SJCRH30 (cell line): ENCODE data around the gene USP25. TPM values are rescaled to one million over a fixed set of nuclear protein-coding genes. Genes with fewer than 3 reads are reported as not detected.

Experiments used
- DNase-seq, 2 experiments: peaks; one replicate each; pipeline ENCODE4 v3.0.0-alpha.2; 2015 to 2020
- H3K27ac ChIP-seq: fragments of 250-450 bp; sonication (Bioruptor Pico); 2 replicates; pipeline ENCODE4 v1.5.1; 2020; ENCODE audit warnings: mild to moderate bottlenecking, moderate library complexity
- H3K27me3 ChIP-seq: fragments of 250-450 bp; sonication (Bioruptor Pico); 2 replicates; pipeline ENCODE4 v1.5.1; 2020; ENCODE audit warnings: mild to moderate bottlenecking, moderate library complexity
- H3K36me3 ChIP-seq: fragments of 250-450 bp; sonication (Bioruptor Pico); 2 replicates; pipeline ENCODE4 v1.5.1; 2020; ENCODE audit warnings: mild to moderate bottlenecking, moderate library complexity
- H3K4me1 ChIP-seq: fragments of 250-450 bp; sonication (Bioruptor Pico); 2 replicates; pipeline ENCODE4 v1.5.1; 2020; ENCODE audit warnings: mild to moderate bottlenecking, moderate library complexity
- H3K4me3 ChIP-seq: fragments of 250-450 bp; sonication (Bioruptor Pico); 2 replicates; pipeline ENCODE4 v1.5.1; 2020; ENCODE audit warnings: mild to moderate bottlenecking, moderate library complexity
- H3K9me3 ChIP-seq: fragments of 250-450 bp; sonication (Bioruptor Pico); replicated peaks from 2 replicates; pipeline ENCODE4 v1.5.1; 2020; ENCODE audit warnings: mild to moderate bottlenecking, moderate library complexity
- total RNA-seq: library from RNA; depleted of rRNA; stranded (reverse); fragments of >200 nt; shearing (Covaris generic); gene quantifications from 2 replicates; pipeline ENCODE4 v1.2.3, GENCODE V29; 2014

USP25 gene
- total RNA-seq, 1 experiment from 2014 or later: 37.6 TPM

DNA sequence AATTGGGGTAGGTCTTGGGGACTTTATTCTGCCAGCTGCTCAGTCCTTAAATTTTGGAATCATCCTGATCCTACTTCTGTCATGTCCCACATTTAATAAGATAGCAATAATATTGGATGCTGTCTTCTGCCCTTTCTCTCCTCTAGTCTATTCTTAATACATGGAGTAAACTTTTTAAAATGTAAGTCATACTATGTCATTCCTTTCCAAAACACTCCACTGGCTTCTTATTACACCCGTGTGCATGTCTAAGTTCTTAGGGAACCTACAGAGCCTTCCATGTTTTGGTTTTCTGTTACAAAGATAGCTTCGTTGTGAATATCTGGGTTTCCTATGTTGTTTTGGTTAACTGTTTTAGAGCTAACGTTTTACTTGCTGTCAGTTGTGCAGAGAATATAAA, 35.1 kb downstream of the USP25 start:
- H3K4me1 ChIP-seq: peaks cover 8% of the 10 kb centered on the region; the same call in 1 of the 2 replicates
- peaks cover 9% of the 10 kb centered on the region; the same call in 1 of the 2 replicates for H3K36me3 ChIP-seq
- no peak for DNase-seq
- H3K27me3 ChIP-seq: no peaks in the 10 kb centered on the region
- no peak overlapping the region for H3K27ac ChIP-seq
- H3K4me3 ChIP-seq: no peak overlapping the region
- no peaks in the 10 kb centered on the region for H3K9me3 ChIP-seq

DNA sequence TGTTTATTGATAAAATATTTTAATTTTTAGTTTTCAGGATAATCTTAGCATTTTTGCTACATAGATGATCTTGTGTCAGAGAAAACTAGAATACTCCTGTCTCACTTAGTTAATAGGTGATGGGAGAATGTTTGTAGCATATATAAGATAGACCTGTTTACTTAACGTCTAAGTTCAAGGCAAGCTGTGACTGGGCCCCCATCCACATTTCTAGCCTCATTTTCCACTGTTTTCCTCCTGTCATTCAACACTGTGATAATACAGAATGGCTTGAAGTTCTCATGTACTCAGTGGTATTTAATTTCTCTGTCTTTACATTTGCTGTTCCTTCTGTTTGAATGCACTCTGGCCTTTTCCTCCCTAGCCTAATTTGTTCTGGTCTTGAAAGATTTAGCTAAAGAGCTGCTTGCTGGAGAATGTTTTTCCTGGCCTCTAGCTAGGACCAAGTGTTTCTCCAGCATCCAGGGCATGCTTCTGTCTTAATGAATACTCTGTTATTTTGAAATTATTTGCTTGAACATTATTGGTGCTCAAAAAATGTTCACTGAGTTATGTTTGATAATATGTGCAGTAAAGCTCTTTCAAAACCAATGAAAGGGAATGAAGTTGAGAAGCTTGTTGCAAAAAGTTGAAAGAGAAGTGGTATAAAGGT, 37.3 kb downstream of the USP25 start:
- Histone ChIP-seq H3K4me1 (no peaks in the 10 kb centered on the region), H3K27ac (no peak overlapping the region), H3K4me3 (no peak overlapping the region), H3K9me3 (no peaks in the 10 kb centered on the region), H3K27me3 (no peaks in the 10 kb centered on the region), H3K36me3 (peaks cover 13% of the 10 kb centered on the region; the same call in 1 of the 2 replicates)
- no peak for DNase-seq

DNA sequence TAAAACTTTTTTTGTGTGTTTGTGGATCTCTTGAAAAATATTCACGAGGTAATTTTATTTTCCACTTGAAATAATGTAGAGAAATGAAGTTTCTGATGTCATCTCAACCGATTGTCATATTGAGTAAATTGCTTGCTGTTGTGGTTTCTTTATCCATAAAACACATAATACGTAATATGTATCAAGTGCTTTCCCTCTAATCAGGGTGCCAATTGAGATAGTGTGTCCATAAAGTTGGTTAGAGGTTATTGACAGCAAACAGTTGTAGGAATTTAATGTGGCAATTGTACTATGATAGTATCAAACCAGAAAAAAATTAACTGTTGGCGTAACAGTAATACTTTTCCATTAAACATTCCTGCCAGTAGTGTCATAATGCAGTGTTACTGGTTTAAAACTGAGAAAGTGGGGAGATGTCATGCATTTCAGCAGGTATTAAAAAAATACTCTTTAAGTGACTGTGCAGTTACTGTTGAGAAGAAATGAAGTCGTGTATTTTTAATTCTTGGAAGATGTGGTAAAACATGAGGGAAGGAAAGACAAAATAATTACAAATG, 38.3 kb downstream of the USP25 start:
- H3K4me1 ChIP-seq: no peaks in the 10 kb centered on the region
- DNase-seq: no peak
- H3K36me3 ChIP-seq: peaks cover 18% of the 10 kb centered on the region; the same call in 1 of the 2 replicates
- no peak overlapping the region for H3K4me3 ChIP-seq
- H3K9me3 ChIP-seq: no peaks in the 10 kb centered on the region
- H3K27ac ChIP-seq: no peak overlapping the region
- no peaks in the 10 kb centered on the region for H3K27me3 ChIP-seq

DNA sequence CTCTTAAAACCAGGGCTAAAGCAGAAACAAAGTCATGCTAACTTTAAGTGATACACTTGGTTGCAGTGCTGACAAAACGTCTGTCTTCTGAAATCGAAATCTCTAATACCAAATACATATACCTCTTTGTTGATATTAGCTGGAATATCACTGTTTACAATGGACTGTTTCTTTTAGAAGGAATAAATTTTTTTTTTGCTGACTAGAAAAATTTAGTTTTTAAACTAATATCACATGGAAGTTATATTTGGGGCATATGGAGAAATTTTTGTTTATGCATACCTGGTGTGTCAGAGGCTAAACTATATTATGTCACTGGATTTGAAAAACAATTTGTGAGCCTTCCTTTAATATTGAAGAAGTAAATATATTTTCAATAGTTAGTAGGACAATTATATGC, 39.1 kb downstream of the USP25 start:
- Histone ChIP-seq H3K36me3 (peaks cover 18% of the 10 kb centered on the region; the same call in 1 of the 2 replicates), H3K4me1 (no peaks in the 10 kb centered on the region), H3K27me3 (no peaks in the 10 kb centered on the region), H3K4me3 (no peak overlapping the region), H3K9me3 (no peaks in the 10 kb centered on the region), H3K27ac (no peak overlapping the region)
- DNase-seq: no peak

DNA sequence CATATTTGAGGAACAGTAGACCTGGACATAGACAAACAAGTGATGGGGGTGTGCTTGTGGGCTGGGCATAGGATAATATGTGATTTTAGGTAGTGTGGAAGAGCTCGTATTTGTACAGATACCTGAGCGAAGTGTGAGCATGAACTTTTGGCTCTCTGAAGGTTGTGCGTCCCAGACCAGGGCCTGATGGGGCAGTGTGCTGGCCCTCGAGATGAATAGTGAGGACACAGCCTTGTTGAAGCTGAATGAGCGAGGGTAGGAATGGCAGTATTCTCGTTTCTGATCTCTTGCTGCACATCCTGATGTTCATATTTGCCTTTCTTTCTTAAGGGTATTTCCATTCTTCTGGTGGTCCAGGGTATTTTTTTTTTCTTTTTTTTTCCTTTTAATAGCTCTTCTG, 41.5 kb downstream of the USP25 start:
- H3K4me3 ChIP-seq: no peak overlapping the region
- no peak for DNase-seq
- no peaks in the 10 kb centered on the region for H3K9me3 ChIP-seq
- peaks cover 5% of the 10 kb centered on the region; the same call in 1 of the 2 replicates for H3K4me1 ChIP-seq
- no peaks in the 10 kb centered on the region for H3K27me3 ChIP-seq
- H3K27ac ChIP-seq: no peak overlapping the region
- H3K36me3 ChIP-seq: peaks cover 14% of the 10 kb centered on the region; the same call in 1 of the 2 replicates

DNA sequence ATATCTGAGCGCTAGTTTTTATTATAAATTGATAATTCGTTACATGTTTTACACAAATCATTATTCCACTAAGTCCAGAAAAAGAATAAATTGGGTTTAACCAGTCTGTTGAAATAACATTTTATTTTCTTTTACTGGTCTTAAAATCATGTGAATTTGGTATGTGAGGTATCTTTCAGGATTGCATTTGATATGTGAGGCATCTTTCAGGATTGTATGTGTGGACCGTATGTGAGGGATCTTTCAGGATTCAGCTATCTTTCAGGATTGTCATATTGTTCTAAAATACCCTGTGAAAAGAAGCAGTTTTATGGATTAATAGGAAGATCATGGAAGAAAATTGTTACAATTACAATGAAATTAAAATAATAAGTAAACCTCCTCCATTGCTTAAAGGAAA, 42.9 kb downstream of the USP25 start:
- Histone ChIP-seq H3K4me3 (no peak overlapping the region), H3K9me3 (no peaks in the 10 kb centered on the region), H3K27ac (no peak overlapping the region), H3K36me3 (peaks cover 13% of the 10 kb centered on the region; the same call in 1 of the 2 replicates), H3K27me3 (no peaks in the 10 kb centered on the region), H3K4me1 (peaks cover 5% of the 10 kb centered on the region; the same call in 1 of the 2 replicates)
- DNase-seq: no peak

DNA sequence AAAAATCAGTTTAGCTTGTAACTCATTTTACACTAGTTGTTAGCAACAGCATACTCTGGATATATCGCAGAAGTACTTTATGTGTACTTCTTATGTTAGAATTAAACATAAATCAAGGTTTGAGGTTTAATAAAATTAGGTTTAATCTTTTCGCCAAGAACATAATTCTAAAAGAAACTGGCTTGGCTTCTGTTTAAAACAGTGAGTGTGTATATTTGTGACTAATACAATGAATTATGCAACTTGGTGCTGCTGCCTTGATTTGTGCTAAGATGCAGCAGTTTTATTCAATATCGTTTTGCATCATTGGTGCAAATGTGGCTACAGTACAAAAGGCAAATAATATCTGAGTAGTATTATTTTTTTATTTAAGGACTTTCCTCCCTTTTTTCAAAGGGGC, 44.8 kb downstream of the USP25 start:
- Histone ChIP-seq H3K4me3 (no peak overlapping the region), H3K36me3 (peaks cover 11% of the 10 kb centered on the region; the same call in 1 of the 2 replicates), H3K27me3 (no peaks in the 10 kb centered on the region), H3K9me3 (no peaks in the 10 kb centered on the region), H3K4me1 (peaks cover 5% of the 10 kb centered on the region; the same call in 1 of the 2 replicates), H3K27ac (no peak overlapping the region)
- no peak for DNase-seq

DNA sequence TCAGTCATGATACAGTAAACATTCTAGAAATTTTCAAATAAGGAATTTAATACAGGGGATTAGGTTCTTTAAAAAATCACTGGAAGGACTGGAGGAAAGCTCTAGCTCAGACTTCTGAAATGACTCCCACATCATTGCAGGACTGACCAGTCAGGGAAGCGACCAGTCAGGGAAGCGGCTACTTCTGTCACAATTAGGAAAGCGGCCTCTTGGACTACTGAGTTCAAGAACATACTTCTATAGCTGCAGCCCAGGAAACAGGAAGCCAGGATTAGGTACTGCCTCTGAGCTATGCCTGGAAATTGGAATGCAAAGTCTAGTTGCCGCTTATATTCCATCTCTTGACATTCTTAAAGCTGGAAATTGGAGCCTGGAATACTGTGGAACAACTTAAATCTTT, 45.5 kb downstream of the USP25 start:
- H3K36me3 ChIP-seq: peaks cover 13% of the 10 kb centered on the region; the same call in 1 of the 2 replicates
- H3K27ac ChIP-seq: no peak overlapping the region
- no peak overlapping the region for H3K4me3 ChIP-seq
- H3K27me3 ChIP-seq: no peaks in the 10 kb centered on the region
- no peak for DNase-seq
- peaks cover 5% of the 10 kb centered on the region; the same call in 1 of the 2 replicates for H3K4me1 ChIP-seq
- H3K9me3 ChIP-seq: no peaks in the 10 kb centered on the region

DNA sequence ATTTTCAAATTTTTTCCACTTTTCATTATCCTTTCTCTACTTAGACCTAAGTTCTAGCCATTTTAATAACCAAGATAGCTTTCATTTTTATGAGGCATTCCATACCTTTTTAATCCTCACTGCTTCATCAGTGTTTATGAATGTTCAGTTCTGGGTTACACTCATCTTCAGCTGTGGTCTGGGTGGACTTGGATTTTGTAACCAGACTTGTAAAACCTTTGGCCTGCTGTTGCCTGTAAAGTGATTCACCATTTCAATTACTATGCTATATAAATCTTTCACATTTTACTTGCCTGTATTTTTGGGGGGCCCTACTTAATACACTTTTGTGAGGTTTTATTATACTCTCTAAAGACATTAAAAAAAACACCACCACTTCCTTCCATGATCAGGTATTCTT, 46.2 kb downstream of the USP25 start:
- Histone ChIP-seq H3K9me3 (no peaks in the 10 kb centered on the region), H3K36me3 (peaks cover 17% of the 10 kb centered on the region; the same call in 1 of the 2 replicates), H3K4me1 (peaks cover 5% of the 10 kb centered on the region; the same call in 1 of the 2 replicates), H3K27ac (no peak overlapping the region), H3K4me3 (no peak overlapping the region), H3K27me3 (no peaks in the 10 kb centered on the region)
- DNase-seq: peak; percentile 4 to 33

DNA sequence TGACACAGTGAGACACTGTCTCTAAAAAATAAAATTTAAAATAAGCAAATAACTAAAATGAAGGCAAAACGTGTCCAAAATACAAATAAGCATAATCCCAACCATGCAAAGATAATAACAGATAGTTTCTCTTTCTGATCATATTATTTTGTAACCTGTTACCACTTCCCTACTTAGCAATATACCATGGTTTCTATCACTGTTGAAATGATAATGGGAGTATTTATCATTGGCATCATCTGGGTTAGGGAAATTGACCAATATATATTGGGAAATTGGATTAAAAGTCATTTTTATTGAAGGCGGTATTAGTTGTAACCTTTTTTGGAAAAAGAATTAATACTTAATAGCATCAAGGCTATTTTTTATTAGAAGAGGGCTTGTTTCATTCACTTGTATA, 47.0 kb downstream of the USP25 start:
- Histone ChIP-seq H3K27me3 (no peaks in the 10 kb centered on the region), H3K36me3 (peaks cover 24% of the 10 kb centered on the region), H3K4me1 (peaks cover 5% of the 10 kb centered on the region; the same call in 1 of the 2 replicates), H3K4me3 (no peak overlapping the region), H3K9me3 (no peaks in the 10 kb centered on the region), H3K27ac (no peak overlapping the region)
- no peak for DNase-seq

DNA sequence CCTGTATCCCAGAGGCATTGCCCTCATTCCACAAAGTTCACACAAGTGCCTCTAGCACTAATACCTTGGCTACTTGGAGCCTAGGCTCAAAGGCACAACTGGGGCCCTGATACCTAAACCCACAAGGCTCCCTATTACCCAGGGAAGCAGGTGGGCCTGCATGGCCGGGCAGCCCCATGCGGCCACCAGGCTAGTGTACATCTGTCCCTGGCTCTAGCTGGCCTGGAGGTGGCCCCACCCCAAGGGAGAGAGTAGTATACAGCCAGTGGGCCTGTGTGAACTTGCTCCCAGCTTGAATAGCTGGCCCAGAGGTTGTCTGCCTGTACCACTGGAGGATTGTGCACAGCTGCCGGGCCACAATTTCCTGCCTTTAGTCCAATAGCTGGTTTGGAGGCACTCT, 52.2 kb downstream of the USP25 start:
- DNase-seq: no peak
- H3K4me1 ChIP-seq: no peaks in the 10 kb centered on the region
- H3K4me3 ChIP-seq: no peak overlapping the region
- peaks cover 4% of the 10 kb centered on the region; the same call in 1 of the 2 replicates for H3K9me3 ChIP-seq
- peaks cover 28% of the 10 kb centered on the region for H3K36me3 ChIP-seq
- H3K27me3 ChIP-seq: no peaks in the 10 kb centered on the region
- H3K27ac ChIP-seq: no peak overlapping the region

DNA sequence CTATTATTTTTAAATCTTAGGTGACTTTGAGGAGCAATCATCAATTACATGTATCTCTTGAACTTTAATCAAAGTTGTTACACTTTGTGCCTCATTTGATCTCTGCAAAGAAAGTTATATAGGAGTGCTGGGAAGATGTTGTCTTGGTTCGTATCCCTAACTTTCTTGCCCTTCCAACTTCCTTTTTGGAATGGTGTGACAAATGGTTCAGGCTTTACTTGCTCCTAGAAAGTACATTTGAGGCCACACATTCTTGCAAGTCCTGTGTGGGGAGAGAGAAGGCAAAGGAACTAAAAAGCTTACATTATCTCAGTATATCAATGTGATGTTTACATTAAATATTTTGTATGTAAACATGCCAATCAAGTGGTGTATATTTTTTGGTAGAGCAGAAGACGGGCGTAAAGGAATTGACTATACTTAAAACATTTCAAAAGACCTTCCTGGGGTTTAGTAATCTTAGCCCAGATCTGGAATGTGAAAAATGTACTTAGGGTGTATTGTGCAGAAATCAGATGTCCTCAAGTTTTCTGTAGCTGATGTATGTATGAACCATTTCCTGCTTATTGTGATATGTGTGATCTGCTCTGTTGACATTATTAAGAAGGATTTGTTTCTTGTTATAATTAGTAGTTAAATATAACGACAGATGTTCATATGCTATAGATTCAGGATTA, 59.2 kb downstream of the USP25 start:
- Histone ChIP-seq H3K4me3 (no peak overlapping the region), H3K27ac (no peak overlapping the region), H3K36me3 (peaks cover 10% of the 10 kb centered on the region), H3K4me1 (peaks cover 9% of the 10 kb centered on the region), H3K27me3 (no peaks in the 10 kb centered on the region), H3K9me3 (no peaks in the 10 kb centered on the region)
- DNase-seq: no peak

DNA sequence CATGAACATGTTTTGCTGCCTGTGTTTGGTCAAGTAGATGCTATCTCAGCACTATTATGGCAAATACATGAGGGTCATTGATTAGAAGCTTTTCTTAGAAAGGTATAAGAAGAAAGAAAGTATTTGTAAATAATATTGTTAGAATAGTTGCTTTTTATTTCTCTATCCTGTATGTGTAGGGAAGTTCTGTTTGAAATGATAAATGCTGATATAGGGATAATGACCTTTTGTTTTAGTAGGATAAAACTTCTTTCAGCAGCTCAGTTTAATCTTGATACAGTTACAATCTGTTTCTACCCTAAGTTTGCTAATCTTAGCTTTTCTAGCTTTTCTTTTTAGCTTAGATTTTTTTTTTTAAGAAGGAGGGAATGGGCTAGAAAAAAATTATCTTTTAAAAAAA, 63.3 kb downstream of the USP25 start:
- Histone ChIP-seq H3K27ac (no peak overlapping the region), H3K4me1 (peaks cover 9% of the 10 kb centered on the region), H3K4me3 (no peak overlapping the region), H3K9me3 (peaks cover 4% of the 10 kb centered on the region; the same call in 1 of the 2 replicates), H3K36me3 (peaks cover 9% of the 10 kb centered on the region; the same call in 1 of the 2 replicates), H3K27me3 (no peaks in the 10 kb centered on the region)
- DNase-seq: no peak

DNA sequence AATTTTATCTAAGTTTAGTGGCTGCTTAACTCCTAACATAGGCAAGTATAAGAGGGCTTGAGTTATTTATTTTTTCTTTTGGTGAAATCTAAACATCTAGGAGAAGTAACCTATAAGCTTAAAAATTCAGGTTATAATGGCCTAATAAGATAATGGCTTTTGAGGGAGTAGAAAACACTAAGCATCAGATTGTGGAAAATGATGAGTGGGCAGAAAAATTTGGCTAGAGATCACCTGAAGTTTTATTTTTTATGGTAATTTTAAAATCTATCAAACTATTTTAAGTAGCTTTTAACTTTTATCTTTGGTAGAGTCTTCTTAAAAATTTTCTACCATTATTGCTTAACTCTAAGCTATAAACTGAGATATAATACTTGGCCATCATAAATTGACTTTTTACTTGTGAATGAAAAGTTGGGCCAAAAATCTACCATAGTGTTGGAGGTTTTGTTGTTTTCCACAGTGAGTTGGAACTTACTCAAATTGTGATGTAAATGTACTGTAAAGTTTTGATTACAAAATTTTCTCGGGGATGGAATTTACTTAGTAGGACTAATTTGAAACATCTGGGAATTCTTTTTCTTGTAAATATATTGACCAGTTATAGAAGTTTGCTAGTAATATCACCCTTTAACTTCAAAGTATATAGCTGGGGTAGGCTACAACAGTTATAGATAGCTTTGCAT, 63.9 kb downstream of the USP25 start:
- Histone ChIP-seq H3K9me3 (peaks cover 4% of the 10 kb centered on the region; the same call in 1 of the 2 replicates), H3K36me3 (peaks cover 9% of the 10 kb centered on the region; the same call in 1 of the 2 replicates), H3K27me3 (no peaks in the 10 kb centered on the region), H3K27ac (no peak overlapping the region), H3K4me1 (peaks cover 8% of the 10 kb centered on the region), H3K4me3 (no peak overlapping the region)
- no peak for DNase-seq
